Memory B cell (primary cell): ENCODE measurements around the gene IL17C.

Experiments used
- ATAC-seq: fragments of 150-1000 bp; cut with Tn5 transposase; 2 replicates; pipeline ENCODE4 v1.10.0; 2021; ENCODE audit warnings: low read depth, mild to moderate bottlenecking, moderate library complexity
- DNase-seq, 2 donors: peaks; one replicate each; pipeline ENCODE4 v3.0.0; 2022; ENCODE audit warnings: low spot score in 2 of 2
- H3K27ac Mint-ChIP-seq: one replicate; pipeline ENCODE4 v1.8.0; 2022; ENCODE audit warnings: mild to moderate bottlenecking, moderate library complexity, mixed read lengths
- H3K27me3 Mint-ChIP-seq: one replicate; pipeline ENCODE4 v1.8.0; 2022; ENCODE audit warnings: mixed read lengths
- H3K36me3 Mint-ChIP-seq: one replicate; pipeline ENCODE4 v1.8.0; 2022; ENCODE audit warnings: mild to moderate bottlenecking, mixed read lengths
- H3K4me1 Mint-ChIP-seq: one replicate; pipeline ENCODE4 v1.8.0; 2022; ENCODE audit warnings: mixed read lengths
- H3K4me3 Mint-ChIP-seq: one replicate; pipeline ENCODE4 v1.8.0; 2022; ENCODE audit warnings: mild to moderate bottlenecking, moderate library complexity, mixed read lengths
- H3K9me3 Mint-ChIP-seq: one replicate; pipeline ENCODE4 v1.8.0; 2022; ENCODE audit warnings: mixed read lengths

The IL17C gene

DNA sequence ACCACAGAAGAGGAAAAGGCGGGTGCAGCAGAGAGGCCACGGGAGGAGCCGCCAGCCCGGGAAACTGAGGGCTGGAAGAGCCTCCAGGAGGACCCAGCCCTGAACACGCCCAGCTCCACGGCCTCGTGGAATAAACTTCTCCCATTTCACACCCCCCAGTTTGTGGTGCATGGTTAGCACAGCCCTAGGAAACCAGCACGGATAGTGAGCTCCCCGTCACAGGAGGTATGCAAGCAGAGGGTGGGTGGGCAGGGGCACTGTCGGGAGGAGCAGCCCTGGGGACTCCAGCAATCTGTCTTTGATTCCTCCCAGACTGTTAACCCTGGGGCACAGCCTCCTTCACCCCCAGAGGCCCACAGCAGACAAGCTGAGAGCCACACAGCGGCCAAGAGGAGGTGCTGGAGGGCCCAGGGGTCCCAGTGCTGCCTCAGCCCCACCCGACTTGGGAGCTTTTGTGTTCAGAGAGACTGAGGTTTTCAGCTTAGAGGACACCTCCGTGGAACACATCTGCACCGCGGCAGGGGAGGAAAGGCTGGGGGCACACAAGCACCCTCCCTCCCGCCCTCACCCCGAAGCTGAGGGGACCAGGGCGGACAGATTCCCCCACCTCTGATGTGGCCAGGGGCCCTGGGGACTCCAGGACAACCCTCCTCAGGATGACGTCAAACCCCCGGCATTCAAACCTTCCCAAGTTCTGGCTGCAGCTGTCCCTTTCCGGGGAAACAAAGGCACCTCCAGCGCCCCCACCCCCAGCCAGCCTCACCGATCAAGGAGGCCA is 1.7 kb upstream of the IL17C start:
- Mint-ChIP-seq H3K36me3 (peaks cover 2% of the 10 kb centered on the region), H3K4me3 (no peak overlapping the region), H3K9me3 (no peaks in the 10 kb centered on the region), H3K27me3 (no peaks in the 10 kb centered on the region), H3K4me1 (peaks cover 36% of the 10 kb centered on the region), H3K27ac (no peak overlapping the region)
- no peak for ATAC-seq
- DNase-seq = no peak

DNA sequence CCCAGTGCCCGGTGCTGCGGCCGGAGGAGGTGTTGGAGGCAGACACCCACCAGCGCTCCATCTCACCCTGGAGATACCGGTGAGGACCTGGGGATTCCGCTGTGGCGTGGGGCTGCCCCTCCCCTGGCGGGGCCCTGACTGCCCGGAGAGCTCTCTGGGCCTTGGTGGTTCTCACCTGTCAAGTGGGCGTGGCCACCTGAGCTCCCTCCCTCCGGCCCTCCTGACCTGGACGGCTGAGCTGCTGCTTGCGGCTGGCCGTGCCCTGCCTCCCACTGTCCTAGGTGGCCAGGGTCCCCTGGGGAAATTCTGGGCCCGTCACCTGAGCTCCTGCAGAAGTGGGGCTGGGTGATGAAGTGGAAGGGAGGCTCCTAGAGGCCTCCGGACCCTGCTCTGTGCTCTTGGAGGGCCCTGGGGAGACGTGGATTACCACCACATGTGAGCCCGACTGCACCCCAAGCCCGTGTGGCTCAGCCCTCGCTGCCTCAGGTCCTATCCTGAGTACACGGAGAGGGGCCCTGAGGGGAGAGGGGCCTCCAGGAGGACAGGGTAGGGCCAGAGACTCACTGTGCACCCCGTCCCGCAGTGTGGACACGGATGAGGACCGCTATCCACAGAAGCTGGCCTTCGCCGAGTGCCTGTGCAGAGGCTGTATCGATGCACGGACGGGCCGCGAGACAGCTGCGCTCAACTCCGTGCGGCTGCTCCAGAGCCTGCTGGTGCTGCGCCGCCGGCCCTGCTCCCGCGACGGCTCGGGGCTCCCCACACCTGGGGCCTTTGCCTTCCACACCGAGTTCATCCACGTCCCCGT is 1.1 kb downstream of the IL17C start:
- Mint-ChIP-seq H3K36me3 (peaks cover 13% of the 10 kb centered on the region), H3K27me3 (no peaks in the 10 kb centered on the region), H3K4me1 (peaks cover 46% of the 10 kb centered on the region), H3K27ac (peak overlapping the region; percentile 29), H3K9me3 (no peaks in the 10 kb centered on the region), H3K4me3 (peak overlapping the region; percentile 55)
- ATAC-seq (peak; percentile 15), DNase-seq (peak in 1 of 2 donors; percentile 49)

DNA sequence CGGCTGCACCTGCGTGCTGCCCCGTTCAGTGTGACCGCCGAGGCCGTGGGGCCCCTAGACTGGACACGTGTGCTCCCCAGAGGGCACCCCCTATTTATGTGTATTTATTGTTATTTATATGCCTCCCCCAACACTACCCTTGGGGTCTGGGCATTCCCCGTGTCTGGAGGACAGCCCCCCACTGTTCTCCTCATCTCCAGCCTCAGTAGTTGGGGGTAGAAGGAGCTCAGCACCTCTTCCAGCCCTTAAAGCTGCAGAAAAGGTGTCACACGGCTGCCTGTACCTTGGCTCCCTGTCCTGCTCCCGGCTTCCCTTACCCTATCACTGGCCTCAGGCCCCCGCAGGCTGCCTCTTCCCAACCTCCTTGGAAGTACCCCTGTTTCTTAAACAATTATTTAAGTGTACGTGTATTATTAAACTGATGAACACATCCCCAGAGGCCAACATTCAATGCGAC is 1.7 kb downstream of the IL17C start:
- ATAC-seq (no peak), DNase-seq (no peak)
- Mint-ChIP-seq H3K27me3 (no peaks in the 10 kb centered on the region), H3K36me3 (peaks cover 18% of the 10 kb centered on the region), H3K9me3 (no peaks in the 10 kb centered on the region), H3K27ac (peak overlapping the region; percentile 29), H3K4me1 (peaks cover 53% of the 10 kb centered on the region), H3K4me3 (peak overlapping the region; percentile 55)

DNA sequence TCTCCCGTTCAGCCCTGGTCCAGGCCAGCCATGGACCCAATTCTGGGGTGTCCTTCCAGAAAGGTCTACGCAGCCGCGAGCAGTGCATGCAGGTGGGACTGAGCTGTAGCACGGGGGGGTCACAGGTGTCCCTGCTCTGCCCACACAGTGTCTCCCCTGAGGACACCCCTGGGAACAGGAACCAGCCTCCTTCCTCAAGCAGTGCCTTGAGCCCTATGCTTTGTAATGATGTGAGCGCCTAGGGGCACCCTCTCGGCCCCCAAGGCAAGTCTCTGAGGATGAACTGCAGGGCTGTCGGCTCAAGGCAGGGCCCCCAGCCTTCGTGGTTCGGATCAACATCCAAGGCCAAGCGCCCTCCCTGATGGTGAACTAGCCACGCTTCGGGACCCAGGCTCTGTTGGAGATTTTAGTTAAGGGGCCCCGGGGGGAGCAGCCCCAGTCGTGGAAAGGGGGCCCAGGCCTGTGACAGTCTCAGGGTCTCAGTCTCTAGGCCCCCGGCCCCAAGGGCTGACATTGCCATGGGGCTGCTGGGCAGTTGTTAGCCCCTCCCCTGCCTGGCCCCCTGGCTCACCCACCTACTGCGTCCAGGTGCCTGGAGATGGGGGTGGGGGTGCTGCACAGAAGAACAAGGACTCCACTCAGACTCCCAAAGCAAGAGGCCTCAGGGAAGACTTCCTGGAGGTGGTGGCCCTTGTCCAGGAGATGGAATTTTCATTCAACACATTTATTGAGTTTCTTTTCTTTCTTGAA is 2.3 kb downstream of the IL17C start:
- no peak for DNase-seq
- Mint-ChIP-seq H3K4me1 (peaks cover 53% of the 10 kb centered on the region), H3K4me3 (peak overlapping the region; percentile 55), H3K27ac (peak overlapping the region; percentile 29), H3K9me3 (no peaks in the 10 kb centered on the region), H3K27me3 (no peaks in the 10 kb centered on the region), H3K36me3 (peaks cover 20% of the 10 kb centered on the region)
- ATAC-seq = peak; percentile 31

DNA sequence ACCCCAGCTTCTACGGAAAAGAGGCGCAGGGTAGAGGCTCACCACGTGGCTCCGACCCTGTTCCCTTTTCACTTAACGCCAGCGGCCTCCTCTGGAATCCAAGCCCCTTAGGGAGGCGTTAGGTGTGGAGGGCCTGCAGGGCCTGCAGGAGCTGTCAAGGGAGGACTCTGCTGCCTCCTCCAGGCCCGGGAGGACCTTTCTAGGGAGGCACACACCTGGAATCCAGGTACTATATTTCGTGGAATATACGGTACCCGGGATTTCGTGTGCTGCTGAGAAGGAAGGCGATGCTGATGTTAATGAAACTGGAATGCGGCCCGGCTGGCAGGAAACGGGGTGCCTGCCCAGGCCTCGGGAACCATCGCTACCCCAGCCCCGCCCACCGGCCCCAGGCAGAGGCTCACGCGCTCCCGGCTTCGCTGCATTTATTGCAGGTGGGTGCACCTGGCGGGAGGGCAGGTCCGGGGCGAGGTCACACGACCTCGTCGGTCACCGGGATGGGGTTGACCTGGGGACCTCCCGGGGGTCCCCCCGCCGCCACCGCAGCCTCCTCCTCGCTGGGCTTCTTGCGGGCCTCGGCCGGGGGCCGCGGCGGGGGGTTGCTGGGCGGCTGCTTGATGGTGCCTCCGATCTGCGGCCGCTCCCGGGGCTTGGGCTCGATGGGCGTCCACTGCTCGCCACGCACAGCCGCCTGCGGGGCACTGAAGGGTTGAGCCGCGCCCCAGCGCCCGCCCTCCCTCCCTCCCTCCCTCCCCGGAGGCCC is 4.7 kb downstream of the IL17C start:
- Mint-ChIP-seq H3K27me3 (no peaks in the 10 kb centered on the region), H3K4me1 (peaks cover 47% of the 10 kb centered on the region), H3K9me3 (no peaks in the 10 kb centered on the region), H3K4me3 (peak overlapping the region; percentile 32), H3K27ac (peak overlapping the region; percentile 55), H3K36me3 (peaks cover 17% of the 10 kb centered on the region)
- ATAC-seq = no peak
- DNase-seq = no peak

DNA sequence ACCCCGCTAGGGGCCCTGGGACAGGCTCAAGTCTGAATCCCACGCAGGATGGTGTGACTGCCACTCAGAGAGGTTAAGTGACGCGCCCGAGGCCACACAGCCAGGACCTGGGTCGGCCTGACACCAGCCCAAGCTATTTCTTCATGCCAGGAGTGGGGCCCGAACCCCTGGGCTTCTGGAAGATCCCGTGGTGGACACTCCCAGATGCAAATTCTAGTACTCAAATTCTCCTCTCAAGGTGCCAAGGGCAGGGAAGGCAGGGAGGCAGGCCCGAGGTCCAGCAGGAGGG is 5.2 kb downstream of the IL17C start:
- no peak overlapping the region for H3K4me3 Mint-ChIP-seq
- no peaks in the 10 kb centered on the region for H3K9me3 Mint-ChIP-seq
- no peaks in the 10 kb centered on the region for H3K27me3 Mint-ChIP-seq
- peaks cover 42% of the 10 kb centered on the region for H3K4me1 Mint-ChIP-seq
- H3K36me3 Mint-ChIP-seq = peaks cover 17% of the 10 kb centered on the region
- no peak for ATAC-seq
- DNase-seq = no peak
- H3K27ac Mint-ChIP-seq = no peak overlapping the region

DNA sequence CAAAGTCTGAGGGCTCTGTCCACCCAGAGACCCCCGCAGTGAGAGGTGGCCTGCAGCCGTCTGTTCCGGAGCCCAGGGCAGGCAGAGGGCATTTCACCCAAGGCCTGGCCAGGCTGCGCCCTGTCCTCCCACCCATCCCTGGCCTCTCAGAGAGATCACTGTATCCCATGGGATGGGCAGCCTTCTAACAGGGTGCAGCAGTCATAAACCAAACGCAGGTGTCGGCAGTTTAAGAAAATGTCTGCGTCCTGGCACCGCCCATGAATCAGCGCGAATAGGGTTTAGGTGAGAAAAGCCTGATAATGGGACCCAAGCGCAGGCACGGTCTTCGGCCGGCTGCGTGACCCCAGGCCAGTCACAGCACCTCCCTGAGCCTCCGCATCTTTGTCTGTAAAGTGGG is 7.1 kb downstream of the IL17C start:
- Mint-ChIP-seq H3K4me3 (no peak overlapping the region), H3K27ac (no peak overlapping the region), H3K9me3 (no peaks in the 10 kb centered on the region), H3K27me3 (no peaks in the 10 kb centered on the region), H3K36me3 (peaks cover 22% of the 10 kb centered on the region), H3K4me1 (peaks cover 38% of the 10 kb centered on the region)
- DNase-seq (no peak), ATAC-seq (no peak)

DNA sequence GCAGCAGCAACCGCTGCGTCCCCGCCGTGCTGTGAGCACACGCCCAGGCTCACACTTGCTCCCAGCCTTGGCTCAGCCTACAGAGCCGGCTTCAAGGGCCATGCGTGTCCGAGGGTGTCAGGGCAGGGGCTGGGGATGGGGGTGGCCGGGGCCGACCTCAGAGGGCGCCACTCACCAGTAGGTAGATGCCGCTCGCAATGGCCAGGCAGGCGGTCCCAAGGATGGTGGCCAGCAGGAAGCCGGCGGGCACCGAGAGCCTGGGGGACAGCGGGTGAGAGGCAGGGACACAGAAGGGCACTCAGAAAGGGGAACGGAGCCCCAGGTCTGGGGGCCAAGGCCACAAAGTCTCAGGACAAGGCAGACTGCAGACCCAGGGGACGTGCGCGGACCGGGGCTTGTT is 7.6 kb downstream of the IL17C start:
- no peak overlapping the region for H3K27ac Mint-ChIP-seq
- peaks cover 35% of the 10 kb centered on the region for H3K4me1 Mint-ChIP-seq
- H3K27me3 Mint-ChIP-seq = no peaks in the 10 kb centered on the region
- H3K9me3 Mint-ChIP-seq = no peaks in the 10 kb centered on the region
- DNase-seq = no peak
- peaks cover 22% of the 10 kb centered on the region for H3K36me3 Mint-ChIP-seq
- no peak overlapping the region for H3K4me3 Mint-ChIP-seq
- no peak for ATAC-seq

DNA sequence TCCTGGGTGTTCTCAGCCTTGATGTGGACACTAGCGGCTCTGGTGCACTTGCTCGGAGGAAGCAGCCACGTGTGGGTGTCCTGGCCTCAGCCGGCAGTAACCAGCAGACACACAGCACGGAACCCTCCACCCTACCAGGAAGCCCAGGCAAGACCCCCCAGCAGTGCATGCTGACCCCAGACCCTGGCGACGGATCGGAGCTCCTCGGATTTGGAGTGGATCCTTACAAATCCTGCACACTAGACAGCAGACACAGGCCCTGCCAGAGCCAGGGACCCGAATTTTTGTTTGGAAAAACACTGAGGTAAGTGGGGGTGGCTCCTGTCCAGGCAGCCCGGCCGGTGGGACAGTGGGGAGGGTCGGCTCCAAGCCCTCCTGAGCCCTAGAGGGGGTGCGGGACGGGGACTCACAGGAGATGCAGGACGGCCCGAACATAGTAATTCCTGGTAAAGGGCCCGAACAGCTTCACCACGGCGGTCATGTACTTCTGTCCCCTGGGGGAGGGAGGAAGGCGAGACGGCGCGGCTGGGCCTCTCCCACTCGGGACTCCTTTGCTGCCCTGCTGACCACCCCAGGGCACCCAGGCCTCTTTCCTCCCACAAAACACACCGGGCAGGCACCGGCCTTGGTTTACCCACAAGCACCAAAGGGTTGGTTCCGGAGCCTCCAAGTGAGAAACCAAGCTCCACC is 8.1 kb downstream of the IL17C start:
- H3K27me3 Mint-ChIP-seq = no peaks in the 10 kb centered on the region
- DNase-seq = peak in 1 of 2 donors; percentile 10
- no peaks in the 10 kb centered on the region for H3K9me3 Mint-ChIP-seq
- H3K4me3 Mint-ChIP-seq = peak overlapping the region; percentile 11
- ATAC-seq = no peak
- peaks cover 22% of the 10 kb centered on the region for H3K36me3 Mint-ChIP-seq
- peaks cover 37% of the 10 kb centered on the region for H3K4me1 Mint-ChIP-seq
- H3K27ac Mint-ChIP-seq = no peak overlapping the region

DNA sequence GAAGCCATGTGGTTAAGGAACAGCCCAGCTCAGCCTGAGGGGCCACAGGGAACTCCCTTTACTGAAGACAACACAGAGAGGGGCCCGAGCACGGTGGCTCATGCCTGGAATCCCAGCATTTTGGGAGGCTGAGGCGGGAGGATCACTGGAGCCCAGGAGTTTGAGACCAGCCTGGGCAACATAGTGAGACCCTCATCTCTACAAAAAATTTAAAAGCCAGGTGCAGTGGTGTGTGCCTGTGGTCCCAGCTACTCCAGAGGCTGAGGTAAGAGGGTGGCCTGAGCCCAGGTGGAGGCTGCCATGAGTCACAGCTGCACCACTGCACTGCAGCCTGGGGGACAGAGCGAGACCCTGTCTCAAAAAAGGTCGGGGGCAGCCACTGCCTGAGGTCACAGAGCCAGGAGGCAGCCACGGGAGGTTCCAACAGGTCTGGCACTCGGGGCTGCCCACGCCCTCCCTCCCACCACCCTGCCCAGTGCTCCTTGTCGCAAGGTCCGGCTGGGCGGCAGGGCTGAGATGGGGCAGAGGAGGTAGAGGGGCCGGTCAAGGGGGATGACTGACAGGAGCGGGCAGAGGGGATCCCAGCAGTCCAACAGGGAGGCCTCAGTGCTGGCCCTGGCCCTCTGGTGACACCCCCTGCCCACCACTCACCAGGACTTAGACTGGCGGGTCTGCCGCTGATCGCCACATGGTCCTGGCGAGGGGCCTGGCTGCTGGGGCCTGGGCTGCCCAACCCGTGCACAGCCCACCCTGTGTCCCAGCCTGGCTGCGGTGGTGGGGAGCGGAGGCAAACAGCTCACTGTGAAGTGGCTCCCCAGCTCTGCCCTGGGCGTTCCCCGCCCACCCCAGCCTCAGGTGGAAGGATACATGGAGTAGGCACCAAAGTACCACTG is 9.1 kb downstream of the IL17C start:
- DNase-seq (peak in 1 of 2 donors; percentile 10), ATAC-seq (no peak)
- peak overlapping the region; percentile 95 for H3K4me3 Mint-ChIP-seq
- H3K27me3 Mint-ChIP-seq = no peaks in the 10 kb centered on the region
- H3K36me3 Mint-ChIP-seq = peaks cover 15% of the 10 kb centered on the region
- peaks cover 30% of the 10 kb centered on the region for H3K4me1 Mint-ChIP-seq
- H3K27ac Mint-ChIP-seq = no peak overlapping the region
- H3K9me3 Mint-ChIP-seq = no peaks in the 10 kb centered on the region

GRCh38 chr16:88649195-88649923 is 11.0 kb downstream of the IL17C start:
- DNase-seq = no peak
- Mint-ChIP-seq H3K4me1 (peaks cover 23% of the 10 kb centered on the region), H3K9me3 (no peaks in the 10 kb centered on the region), H3K4me3 (peak overlapping the region; percentile 95), H3K36me3 (peaks cover 15% of the 10 kb centered on the region), H3K27me3 (no peaks in the 10 kb centered on the region), H3K27ac (peak overlapping the region; percentile 85)
- no peak for ATAC-seq
